Testis (tissue), 2 donors: ENCODE results near the gene CNIH3.

ENCODE experiments used
- POLR2A ChIP-seq: fragments of 450-650 bp; IDR thresholded peaks from one replicate; pipeline ENCODE4 v1.6.1; 2017; ENCODE audit warnings: antibody characterized with exemption, mild to moderate bottlenecking, moderate library complexity
- TF ChIP-seq, protein P1 (sequence below), 3 experiments: fragments of 450-650 bp in 2 of 3; fragments of 200-600 bp in 1 of 3; sonication (generic) in 1 of 3; IDR thresholded peaks; one replicate each; pipeline ENCODE4 v1.5.1; 2016 to 2019; ENCODE audit warnings: antibody characterized with exemption in 3 of 3, mild to moderate bottlenecking in 2 of 3, moderate library complexity in 1 of 3

GRCh38 chr1:224745394-224745793, 129.3 kb downstream of the CNIH3 start:
- TF ChIP-seq, protein P1, sequence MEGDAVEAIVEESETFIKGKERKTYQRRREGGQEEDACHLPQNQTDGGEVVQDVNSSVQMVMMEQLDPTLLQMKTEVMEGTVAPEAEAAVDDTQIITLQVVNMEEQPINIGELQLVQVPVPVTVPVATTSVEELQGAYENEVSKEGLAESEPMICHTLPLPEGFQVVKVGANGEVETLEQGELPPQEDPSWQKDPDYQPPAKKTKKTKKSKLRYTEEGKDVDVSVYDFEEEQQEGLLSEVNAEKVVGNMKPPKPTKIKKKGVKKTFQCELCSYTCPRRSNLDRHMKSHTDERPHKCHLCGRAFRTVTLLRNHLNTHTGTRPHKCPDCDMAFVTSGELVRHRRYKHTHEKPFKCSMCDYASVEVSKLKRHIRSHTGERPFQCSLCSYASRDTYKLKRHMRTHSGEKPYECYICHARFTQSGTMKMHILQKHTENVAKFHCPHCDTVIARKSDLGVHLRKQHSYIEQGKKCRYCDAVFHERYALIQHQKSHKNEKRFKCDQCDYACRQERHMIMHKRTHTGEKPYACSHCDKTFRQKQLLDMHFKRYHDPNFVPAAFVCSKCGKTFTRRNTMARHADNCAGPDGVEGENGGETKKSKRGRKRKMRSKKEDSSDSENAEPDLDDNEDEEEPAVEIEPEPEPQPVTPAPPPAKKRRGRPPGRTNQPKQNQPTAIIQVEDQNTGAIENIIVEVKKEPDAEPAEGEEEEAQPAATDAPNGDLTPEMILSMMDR (IDR thresholded peaks at IDR 0.05) = no peak
- TF ChIP-seq POLR2A = no peak
